SIG-M5 treated with dmso at 0.1 percent for 504 hours (cell line): ENCODE measurements around the gene GXYLT2.
"Not testable (repeated sequence)": the region's sequence is repeated elsewhere in the genome, so short reads cannot be mapped to it uniquely, and the experiment has no call there.

Source experiments
- DNase-seq: peaks from one replicate; lab custom pipeline; 2025; ENCODE audit not compliant: unreplicated experiment; lab: John Stamatoyannopoulos, UW

GXYLT2 gene

DNA sequence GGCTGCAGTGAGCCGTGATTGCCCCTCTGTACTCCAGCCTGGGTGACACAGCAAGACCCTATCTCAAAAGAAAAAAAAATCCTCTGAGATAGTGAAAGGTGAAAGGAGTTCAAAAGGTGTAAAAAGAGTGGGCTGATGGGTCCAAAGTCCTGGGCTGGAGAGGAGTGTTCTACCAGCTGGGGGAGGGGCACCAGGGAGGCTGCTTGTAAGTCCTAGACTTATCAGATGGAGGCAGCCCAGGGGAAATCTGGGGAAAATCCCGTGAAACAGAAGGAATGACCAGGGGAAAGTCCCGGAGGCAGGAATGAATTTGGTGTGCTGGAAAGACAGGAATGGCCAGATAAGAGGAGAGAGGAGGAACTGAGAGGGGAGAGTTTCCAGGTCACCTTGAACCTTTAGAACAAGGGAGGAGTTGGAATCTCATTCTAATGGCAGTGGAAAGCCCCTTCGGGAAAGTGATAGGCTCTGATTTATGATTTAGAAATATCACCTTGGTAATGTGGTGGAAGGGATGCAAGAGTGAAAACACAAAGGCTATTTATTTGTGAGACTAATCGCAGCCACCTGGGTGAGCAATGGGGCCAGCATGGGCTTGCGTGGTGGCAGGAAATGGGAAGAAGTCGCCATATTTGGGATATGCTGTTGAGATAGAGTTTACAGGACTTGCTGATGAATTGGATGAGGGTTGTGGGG lies 85.3 kb downstream of the GXYLT2 start:
- DNase-seq: no peak

DNA sequence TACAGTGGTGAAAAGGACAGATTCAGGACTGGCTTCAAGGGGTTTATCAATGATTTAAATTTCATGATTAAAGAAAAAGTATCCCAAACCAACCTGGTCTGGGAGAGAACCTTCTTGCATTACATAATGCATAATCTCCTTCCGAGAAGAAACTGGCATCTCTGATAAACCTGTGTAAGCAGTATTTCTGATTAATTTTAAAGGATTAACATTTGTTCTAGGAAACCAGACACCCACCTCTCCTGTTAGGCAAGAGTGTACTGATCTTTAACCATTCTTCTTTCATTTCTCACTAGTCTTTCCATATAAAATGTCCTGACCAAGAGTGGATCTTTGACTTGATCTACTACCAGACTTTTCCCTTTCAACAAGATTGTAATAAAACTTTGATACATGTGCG lies 85.9 kb downstream of the GXYLT2 start:
- DNase-seq: no peak

DNA sequence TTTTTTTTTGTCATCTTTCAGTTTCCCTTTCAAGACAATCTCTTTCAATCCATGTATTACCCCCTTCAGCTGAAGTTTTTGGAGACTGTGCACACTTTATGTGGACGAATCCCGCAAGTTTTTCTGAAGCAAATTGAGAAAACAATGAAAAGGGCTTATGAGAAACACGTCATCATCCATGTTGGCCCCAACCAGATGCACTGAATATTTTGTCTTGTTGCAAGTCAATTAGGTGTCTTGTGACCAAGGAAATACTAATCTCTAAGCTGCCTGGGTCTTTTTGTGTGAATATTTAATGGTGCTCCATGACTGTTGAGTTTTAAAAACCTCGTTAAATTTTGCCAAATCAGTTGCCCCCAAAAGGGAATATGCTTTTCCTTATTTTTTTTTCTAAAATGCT lies 87.1 kb downstream of the GXYLT2 start:
- DNase-seq: no peak

DNA sequence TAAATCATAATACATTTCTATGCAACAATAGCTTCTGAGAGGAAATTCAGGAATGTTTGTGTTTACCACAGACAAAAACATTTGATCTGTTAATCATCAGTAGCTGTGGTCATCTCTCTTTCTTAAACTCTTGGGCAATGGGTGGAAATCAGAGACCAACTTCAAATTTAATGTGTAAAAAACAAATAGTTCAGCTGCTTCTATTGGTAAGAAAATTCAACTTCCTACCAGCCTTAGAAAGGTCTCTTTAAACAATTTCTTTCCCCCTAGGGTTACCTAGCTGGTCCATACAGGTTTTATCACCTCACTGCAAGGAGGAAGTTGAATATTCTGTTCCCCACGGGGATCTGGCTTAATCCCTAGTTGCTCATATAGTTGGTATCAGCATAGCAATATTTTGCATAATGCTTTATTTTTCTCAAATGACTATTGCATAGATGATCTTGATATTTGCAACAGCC lies 88.5 kb downstream of the GXYLT2 start:
- DNase-seq: no peak

DNA sequence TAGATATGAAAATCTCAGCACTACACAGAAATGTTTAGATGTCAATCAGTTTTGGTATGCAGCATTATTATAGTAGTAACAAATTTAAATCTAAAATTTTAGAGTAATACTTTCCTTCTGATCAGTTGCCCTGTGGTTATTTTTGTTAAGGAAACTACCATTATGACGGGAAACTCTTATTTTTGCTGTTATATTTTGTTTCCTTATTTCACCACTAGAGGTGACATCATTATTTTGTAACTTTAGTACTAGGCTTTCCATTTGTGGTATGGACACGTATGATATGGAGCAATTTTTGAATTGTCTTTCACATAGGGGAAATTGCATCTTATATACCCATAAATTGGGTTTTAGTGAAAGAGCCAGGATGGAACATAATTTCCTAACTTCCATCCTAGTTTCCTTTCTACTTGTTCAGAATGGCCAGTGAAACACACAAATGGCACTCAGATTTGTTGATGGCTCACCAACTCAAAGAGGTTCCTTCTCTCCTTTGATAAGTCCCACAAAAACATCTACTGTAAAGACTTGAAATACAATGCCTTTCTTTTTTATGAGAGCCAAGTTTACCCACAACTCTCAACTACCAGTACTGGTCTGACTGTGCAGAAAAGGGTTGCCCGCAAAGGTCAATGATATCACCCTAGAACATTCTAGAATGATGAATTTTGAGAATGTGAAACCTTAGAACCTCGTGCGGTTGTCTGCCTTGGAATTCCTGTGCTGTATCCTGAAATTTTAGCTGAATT lies 89.4 kb downstream of the GXYLT2 start:
- peak; percentile 83 for DNase-seq

DNA sequence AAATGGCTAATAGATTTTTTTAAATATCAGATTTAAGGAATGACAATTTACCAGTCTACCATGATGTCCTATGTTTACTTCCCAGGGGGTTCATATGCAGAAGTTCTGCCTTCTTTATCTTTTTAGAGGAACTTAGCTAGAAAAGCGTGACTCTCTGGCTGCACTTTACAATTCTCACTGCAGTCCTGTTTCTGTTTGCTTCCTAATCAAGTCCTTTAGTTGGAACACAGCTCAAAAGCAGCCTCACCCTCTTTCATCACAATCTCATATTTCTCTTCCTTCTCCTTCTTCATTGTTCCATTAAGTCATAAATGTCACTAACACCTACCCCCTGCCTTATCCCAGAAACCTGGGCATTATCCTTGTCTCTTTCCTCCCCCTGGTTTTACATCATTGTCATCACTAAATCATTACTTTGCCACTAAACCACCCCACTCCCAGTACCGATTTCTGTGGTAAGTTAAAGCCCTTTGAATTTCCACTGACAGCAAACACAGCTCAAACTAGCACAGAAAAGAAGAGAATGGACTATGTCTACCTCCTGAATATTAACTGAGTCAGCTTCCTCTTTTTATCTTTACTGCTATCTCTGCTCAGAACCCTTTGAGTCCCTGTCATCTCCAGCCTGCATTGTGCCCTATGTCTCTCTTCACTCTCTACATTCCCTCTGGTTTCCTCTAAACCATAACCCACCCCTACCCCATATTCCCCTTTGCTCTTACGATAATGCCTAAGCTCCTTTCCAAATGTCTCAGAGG lies 94.9 kb downstream of the GXYLT2 start:
- peak; percentile 45 for DNase-seq

DNA sequence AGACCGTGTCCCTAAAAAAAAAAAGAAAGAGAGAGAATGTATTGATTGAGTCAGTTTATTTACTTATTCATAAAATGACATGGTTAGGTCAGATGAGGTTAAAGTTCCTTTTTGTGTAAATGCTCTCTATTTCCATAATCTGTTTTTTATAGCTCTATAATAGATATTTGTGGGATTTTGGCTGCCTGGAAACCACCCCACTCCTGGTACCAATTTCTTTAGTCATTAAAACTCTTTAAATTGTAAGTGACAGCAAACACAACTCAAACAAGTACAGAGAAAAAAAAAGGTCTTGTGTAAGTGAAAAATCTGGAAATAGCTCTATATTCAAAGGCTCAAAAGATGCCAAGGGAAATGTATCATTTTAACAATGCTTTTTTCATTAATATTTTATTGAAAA lies 97.7 kb downstream of the GXYLT2 start:
- no peak for DNase-seq

DNA sequence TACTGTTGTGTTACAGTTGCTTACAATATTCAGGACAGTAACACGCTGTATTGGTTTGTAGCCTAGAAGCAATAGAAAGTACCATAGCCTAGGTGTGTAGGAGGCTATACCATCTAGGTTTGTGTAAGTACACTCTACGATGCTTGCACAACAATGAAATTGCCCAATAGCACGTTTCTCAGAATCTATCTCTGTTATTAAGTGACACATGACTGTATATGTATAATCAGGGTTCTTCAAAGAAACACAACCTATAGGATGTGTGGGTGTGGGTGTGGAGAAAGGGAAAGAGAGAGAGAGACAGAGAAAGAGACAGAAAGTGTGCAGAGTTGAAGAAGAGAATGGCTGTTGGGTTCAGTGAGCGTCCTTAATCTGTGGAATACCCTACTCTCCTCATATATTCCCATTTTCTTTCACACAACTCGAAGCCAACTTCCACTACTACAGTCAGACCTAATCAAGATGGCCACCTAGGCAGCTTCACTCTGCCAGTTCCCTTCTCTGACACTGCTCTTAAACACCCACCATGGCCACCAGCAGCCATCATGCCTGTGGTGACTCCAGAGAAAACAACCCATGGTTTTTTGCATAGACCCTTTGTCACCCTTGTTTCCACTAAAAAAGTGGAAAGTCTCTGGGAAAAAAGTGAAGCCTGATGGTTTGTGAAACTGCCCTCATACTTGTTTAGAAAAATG lies 103.0 kb downstream of the GXYLT2 start:
- no peak for DNase-seq

DNA sequence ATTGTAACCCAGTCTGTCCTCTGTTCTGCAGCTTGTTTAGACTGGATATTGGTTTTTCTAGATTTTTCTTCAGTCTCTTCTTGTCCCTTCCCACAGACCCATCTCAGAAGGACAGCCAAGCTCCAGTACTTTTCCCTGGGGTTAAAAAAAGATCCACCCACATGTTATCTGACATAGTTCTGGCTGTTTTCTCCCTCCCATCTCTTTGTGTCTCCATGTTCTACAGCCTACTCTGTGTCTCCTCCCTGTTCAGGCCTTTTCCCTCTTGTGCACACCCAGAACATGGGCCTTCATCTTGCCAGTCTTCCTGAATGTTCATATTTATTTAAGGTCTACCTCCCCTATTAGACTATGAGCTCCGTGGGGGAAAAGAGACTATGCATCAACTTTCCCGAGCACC lies 103.7 kb downstream of the GXYLT2 start:
- DNase-seq: no peak

DNA sequence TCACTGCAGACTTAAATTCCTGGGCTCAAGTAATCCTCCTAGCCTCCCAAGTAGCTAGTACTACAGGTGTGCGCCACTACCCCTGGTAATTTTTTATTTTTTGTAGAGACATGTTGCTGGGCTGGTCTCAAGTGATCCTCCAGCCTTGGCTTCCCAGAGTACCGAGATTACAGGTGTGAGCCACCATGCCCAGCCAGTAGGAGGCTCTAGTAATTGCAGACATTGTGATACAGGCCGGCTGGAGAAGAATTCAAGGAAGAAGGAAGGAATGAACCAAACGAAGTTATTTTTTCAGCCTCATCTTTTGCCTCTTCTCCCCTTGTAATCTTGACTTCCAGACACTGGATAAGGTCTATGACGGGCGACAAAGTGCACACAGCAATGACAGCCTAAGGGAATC lies 105.5 kb downstream of the GXYLT2 start:
- no peak for DNase-seq

DNA sequence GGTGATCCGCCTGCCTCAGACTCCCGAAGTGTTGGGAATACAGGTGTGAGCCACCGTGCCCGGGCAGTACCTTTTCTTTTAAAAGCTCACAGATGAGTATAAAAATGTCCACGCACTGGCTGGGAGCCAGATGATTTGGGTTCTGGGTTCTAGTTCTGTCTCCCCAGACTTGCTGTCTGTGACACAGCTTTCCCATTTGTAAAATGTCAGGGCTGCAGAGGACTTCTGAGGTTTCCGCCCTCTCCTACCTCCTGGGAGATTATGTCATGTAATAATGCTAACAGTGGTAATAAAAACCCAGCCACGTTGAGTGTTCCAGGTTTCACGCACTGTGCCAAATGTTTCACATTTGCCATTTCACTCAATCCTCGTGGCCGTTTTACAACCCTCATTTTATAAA lies 107.5 kb downstream of the GXYLT2 start:
- no peak for DNase-seq

DNA sequence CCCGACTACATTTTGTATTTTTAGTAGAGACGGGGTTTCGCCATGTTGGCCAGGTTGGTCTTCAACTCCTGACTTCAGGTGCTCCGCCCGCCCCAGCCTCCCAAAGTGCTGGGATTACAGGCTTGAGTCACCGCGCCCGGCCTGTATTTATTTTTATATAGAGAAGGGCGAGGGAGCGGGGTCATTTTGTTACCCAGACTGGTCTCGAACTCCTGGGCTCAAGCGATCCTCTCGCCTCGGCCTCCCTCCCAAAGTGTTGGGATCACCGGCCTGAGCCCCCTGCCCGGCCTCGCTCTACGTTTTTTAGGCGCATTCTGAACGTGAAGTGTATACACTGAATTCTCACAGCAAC lies 108.3 kb downstream of the GXYLT2 start:
- DNase-seq: no peak

DNA sequence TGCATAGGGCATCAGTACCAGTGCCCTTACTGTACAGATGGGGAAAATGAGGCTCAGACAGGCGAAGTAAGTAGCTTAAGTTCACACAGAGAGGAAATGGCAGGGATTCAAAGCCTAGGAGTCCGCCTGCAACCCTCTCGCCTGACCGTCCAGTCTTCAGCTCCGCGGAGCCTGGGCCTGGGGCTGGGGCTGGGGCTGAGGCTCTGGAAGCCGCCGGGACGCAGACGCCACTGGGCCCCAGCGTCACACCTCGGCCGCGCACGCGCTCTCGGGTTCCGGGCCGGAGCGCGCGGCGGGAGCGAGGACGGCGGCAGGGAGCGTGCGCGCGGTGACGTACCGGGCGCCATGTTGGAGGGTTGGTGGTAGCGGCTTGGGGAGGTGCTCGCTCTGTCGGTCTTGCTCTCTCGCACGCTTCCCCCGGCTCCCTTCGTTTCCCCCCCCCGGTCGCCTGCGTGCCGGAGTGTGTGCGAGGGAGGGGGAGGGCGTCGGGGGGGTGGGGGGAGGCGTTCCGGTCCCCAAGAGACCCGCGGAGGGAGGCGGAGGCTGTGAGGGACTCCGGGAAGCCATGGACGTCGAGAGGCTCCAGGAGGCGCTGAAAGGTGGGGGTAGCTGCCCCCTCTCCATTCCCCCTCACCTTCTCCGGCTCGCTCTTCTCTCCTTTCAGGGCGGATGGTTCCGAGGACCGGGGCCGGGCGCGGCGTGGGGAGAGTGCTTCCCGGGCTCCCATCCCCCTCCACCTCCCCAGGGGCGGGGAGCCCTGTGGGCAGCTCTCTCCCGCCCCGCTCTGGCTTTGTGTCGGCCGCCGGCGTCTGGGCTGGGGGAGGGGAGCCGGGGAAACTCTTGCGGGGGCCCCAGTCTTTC lies 108.9 kb downstream of the GXYLT2 start, which contains the start of gene PPP4R2:
PPP4R2 (plus strand) TSS at position 339 of the 861 bp plus-strand sequence; CDS start at position 566, 227 bp downstream.
- DNase-seq: peak; percentile 83

DNA sequence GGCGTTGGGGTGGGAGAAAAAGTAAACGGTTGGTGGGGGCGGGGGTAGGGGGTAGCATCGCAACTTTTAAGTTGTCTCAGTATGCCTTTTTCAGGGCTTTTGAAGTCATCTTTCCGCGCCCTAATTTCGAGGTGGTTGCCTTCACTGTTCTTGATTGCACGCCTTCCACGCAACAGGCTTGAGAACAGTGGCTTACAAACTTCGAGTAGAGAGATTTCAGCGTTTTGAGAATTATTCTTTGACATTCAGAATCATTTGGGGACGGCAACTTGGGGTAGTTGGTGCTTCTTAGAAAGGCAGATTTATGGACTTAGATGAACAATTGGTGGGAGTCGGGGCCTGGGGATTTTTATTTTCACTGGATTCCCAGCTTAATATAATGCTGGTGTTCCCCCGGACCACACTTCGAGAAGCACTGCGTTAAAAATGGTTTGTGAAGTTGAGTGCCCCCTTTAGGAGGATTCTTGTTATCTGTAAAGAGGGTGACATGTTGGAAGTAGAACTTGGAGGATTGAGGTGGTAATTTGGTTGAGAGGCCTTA lies 109.6 kb downstream of the GXYLT2 start:
- peak; percentile 74 for DNase-seq

DNA sequence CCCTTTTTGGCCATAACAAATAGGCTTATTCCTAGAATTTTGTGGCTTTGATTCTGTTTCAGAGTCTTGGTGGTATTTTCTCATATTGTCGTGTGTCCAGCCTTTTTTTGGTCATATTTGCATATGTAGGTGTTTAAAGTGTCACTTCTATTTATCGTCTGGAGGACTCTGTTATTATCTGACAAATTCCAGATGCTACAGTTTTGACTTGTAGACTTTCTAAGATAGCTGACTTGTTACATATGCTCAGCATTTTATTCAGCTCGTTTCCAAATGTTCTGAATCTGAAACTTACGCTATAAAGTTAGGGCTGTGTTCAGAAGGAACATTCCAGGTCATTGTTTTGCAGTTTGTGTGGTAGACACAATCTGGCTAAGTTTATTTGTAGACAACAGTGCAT lies 110.6 kb downstream of the GXYLT2 start:
- no peak for DNase-seq

DNA sequence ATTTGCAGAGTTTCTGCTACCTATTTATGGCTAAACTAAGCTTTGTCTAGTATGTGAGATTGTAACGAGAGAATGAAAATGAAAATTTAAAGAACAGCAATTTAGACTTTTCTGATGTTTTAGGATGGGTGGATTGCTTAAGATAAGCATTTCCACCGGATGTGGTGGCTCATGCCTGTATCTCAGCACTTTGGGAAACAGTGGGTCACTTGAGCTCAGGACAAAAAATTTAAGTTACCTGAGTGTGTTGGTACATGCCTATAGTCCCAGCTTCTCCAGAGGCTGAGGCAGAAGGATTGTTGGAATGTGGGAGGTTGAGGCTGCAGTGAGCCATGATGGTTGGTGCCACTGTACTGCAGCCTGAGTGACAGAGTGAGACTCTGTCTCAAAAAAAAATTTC lies 112.1 kb downstream of the GXYLT2 start:
- no peak for DNase-seq

DNA sequence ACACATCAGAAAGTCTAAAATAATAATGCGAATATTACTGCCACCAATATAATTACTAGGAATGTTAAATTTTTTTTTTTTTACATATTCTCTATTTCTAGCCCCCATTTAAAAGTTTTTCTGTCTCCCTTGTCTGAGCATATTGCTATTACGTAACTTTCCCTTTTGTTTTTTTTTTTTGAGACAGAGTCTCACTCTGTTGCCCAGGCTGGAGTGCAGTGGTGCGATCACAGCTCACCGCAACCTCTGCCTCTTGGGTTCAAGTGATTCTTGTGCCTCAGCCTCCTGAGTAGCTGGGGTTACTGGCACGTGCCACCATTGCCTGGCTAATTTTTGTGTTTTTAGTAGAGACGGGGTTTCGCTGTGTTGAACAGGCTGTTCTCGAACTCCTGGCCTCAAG lies 115.2 kb downstream of the GXYLT2 start:
- DNase-seq: not testable (repeated sequence)

DNA sequence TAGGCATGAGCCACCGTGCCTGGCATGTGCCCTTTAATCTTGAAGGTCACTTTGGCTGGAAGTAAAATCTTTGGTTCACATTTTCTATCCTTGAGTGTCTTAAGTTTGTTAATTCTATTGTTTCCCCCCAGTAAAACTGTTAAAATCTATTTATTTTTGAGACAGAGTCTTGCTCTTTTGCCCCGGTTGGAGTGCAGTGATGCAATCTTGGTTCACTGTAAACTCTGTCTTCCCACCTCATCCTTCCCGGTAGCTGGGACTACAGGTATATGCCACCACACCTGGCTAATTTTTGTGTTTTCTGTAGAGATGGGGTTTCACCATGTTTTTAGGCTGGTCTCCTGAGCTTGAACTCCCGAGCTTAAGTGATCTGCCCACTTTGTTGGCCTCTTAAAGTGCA lies 116.5 kb downstream of the GXYLT2 start:
- no peak for DNase-seq

DNA sequence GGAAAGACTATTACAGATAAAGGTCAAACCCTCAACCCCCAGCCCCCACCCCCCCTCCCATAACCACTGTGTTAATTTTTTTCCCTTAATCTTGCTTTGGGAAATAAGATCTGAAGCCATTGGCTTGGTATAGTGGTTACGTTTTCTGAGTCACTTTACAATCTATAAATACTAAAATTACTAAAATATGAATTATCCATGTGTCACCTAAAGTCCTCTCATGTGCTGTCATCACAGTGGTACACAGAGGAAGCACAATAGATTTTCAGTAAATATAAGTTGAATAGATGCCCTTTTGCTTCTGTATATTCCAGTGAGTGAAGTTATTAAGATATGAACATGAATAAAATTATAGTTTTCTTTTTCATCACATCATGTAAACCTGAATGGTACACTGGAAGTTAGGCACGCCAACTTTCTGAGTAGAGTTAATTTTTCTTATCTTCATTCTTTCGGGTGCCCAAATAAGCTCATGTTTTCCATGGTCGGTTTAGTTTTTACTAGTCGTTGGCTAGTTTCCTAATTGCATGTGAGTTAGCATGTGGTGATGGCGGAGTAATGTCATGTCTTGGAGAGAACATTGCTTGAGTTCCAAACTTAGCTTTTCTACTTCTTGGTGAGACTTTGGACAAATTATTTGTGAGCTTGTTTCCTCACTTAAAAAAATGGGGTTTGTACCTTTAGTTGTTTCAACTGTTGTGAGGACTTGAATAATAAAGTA lies 120.3 kb downstream of the GXYLT2 start:
- DNase-seq: no peak
